Activated CD4-positive, alpha-beta T cell treated with anti-CD3 and anti-CD28 coated beads, Interleukin-2, amount 50 U/mL, for 16 hours (primary cell): ENCODE results near the gene NRL.
"Not testable (repeated sequence)": the region's sequence is repeated elsewhere in the genome, so short reads cannot be mapped to it uniquely, and the experiment has no call there.

ENCODE experiments used
- DNase-seq: peaks from one replicate; pipeline ENCODE4 v3.0.0-alpha.2; 2020

NRL gene

GRCh38 chr14:24051176-24051788 is 63.5 kb downstream of the NRL start:
- no peak for DNase-seq

GRCh38 chr14:24050753-24051152 is 64.0 kb downstream of the NRL start:
- DNase-seq = not testable (repeated sequence)

DNA sequence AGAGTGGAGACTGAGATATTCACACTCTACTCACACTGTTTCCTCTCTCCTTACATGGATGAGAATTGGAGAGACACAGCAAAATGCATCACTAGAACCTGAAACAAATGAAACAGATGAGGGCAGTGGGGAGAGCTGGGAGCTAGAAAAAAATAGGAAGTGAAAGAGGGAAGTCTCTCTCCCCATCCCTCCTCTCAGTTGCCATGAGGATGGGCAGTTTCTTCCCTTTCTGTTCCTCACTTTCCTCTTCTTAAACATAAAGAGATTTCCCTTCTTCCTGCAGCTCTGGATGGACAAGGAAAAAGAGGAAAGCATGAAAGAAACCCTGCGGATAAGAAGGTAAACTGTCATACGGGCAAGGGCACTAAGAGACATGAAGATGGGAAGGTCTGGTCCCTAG is 65.7 kb downstream of the NRL start:
- DNase-seq = not testable (repeated sequence)

- DNase-seq = no peak
Observed at GRCh38 chr14:24042746-24043145, 72.0 kb downstream of the NRL start.

DNA sequence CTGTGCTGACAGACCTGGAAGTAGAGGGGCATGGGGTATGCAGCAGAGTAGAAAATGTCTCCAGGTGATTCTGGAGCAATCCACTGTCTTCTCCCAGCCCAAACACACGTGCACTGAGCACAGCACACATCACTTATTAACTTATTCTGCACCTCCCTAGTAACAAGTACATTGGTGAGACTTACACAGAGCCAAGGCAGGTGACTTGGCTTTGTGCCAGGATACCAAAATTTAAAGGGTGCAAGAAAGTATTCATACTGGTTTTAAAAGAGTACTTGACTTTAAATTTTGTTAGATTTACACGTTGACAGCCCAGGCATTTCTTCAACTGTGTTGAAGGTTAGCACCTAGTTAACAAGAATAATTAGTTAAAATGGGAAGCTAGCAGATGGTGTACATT is 74.1 kb downstream of the NRL start:
- DNase-seq = no peak

DNA sequence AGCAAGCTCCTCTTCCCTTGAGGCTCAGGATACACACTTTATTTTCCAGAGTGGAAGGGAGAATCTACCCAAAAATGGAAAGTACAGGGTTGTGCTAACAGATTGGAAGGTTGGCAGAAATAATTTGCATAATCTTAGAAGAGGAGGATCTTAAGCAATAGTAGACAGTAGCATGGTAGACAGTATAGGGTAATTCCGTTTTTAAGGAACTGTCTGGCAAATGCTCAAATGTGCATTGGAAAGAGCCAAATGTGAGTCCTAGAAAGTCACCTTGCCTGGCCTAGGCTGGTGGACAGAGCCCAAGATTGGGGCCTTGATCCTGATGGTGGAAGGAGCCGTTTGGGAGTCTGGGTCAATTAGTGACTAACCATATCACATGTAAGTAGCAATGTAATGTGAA is 76.1 kb downstream of the NRL start:
- DNase-seq = no peak

- DNase-seq = no peak
Observed at GRCh38 chr14:24037658-24038037, 77.1 kb downstream of the NRL start.

- not testable (repeated sequence) for DNase-seq
Observed at GRCh38 chr14:24036963-24037657, 77.6 kb downstream of the NRL start.

DNA sequence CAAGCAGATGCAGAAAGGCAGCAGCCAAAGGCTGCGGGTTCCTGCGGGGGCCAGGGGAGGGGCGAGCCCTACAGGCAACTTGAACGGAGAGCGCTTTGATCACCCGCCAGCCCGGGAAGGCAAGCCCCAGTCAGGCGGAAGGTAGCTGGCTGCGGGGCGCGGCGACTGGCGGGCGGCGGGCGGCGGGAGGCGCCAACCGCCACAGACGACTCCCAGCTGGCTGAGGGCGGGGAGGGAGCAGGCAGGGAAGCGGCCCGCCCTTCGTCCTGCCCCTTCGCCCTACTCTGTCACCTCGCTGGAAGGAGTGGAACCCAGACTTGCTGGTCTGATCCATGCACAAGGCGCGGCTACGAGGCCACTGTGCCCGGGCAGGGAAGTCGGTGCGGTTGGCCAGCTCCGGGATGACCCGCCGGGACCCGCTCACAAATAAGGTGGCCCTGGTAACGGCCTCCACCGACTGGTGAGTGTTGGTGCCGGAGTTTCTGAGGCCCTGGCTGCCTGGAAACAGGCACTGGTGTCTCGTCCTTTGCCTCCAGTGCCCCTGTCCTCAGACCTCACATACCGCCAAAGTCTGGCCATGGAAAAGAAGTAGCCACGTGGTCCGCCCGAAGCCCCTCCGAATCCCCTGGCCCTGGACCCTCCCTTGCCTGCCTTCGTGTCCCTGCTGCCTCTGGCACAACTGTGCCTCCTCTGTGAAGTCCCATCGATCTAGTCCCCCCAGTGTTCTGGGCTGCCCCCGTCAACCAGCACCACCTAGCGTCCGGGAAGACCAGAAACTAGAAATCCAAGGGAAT is 78.4 kb downstream of the NRL start:
- DNase-seq = peak; percentile 76

- not testable (repeated sequence) for DNase-seq
Observed at GRCh38 chr14:24035769-24036168, 79.0 kb downstream of the NRL start.

GRCh38 chr14:24032727-24033418 is 81.9 kb downstream of the NRL start:
- no peak for DNase-seq

DNA sequence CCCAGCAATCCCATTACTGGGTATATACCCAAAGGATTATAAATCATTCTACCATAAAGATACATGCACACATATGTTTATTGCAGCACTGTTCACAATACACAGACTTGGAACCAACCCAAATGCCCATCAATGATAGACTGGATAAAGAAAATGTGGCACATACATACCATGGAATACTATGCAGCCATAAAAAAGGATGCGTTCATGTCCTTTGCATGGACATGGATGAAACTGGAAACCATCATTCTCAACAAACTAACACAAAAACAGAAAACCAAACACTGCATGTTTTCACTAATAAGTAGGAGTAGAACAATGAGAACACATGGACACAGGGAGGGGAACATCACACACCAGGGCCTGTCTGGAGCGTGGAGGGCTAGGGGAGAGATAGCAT is 83.4 kb downstream of the NRL start:
- not testable (repeated sequence) for DNase-seq

DNA sequence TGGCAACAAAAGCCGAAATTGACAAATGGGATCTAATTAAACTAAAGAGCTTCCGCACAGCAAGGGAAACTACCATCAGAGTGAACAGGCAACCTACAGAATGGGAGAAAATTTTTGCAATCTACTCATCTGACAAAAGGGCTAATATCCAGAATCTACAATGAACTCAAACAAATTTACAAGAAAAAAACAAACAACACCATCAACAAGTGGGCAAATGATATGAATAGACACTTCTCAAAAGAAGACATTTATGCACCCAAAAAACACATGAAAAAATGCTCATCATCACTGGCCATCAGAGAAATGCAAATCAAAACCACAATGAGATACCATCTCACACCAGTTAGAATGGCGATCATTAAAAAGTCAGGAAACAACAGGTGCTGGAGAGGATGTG is 85.1 kb downstream of the NRL start:
- not testable (repeated sequence) for DNase-seq
